Spleen (tissue), 7 donors: Measurements from ENCODE around the gene CCDC73.

Experiments
- POLR2A ChIP-seq, 3 donors: fragments of 450-650 bp; IDR thresholded peaks; one replicate each; pipeline ENCODE4 v1.5.1; 2017; ENCODE audit warnings: antibody characterized with exemption in 3 of 3, mild to moderate bottlenecking in 1 of 3
- POLR2AphosphoS5 ChIP-seq, 3 donors: sonication (generic); formaldehyde crosslinking; IDR thresholded peaks; one replicate each; pipeline ENCODE4 v1.5.1; 2017; ENCODE audit warnings: antibody characterized with exemption in 3 of 3
- TF ChIP-seq, protein P1 (sequence below), 11 experiments: fragments of 200-600 bp in 7 of 11; fragments of 450-650 bp in 4 of 11; sonication (generic) in 4 of 11; IDR thresholded peaks in 8 of 11; conservative IDR thresholded peaks in 3 of 11; 1 replicate in 7 of 11; 2 replicates in 4 of 11; pipeline versions ENCODE4 v1.4.0 to v1.8.0; 2016 to 2021; ENCODE audit warnings: antibody characterized with exemption in 11 of 11, inconsistent platforms in 4 of 11, mild to moderate bottlenecking in 1 of 11
- donor health status: DM: no; HTN: no; CAD: no; lungs with moderate emphysema.
- donor health status: DM: no; HTN: no; CAD: no.
- donor health status: DM: no; HTN: no; CAD: no.

DNA sequence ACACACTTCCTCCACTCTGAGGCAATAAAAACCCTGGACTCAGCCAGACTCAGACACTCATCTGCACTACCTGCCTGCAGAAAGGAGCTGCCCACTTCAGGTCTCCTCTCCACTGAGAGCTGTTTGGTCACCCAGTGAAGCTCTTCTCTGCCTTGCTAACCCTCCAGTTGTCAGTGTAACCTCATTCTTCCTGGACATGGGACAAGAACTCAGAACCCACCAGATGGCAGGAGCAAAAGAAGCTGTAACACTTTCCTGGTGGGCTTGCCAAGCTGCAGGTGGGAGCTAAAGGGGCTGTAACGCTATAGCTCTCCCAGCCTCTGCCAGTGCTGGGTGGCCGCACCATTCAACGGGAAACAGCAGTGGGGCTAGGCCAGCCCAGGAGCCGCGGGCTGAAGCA lies 89.7 kb downstream of the CCDC73 start:
- TF ChIP-seq, protein P1, sequence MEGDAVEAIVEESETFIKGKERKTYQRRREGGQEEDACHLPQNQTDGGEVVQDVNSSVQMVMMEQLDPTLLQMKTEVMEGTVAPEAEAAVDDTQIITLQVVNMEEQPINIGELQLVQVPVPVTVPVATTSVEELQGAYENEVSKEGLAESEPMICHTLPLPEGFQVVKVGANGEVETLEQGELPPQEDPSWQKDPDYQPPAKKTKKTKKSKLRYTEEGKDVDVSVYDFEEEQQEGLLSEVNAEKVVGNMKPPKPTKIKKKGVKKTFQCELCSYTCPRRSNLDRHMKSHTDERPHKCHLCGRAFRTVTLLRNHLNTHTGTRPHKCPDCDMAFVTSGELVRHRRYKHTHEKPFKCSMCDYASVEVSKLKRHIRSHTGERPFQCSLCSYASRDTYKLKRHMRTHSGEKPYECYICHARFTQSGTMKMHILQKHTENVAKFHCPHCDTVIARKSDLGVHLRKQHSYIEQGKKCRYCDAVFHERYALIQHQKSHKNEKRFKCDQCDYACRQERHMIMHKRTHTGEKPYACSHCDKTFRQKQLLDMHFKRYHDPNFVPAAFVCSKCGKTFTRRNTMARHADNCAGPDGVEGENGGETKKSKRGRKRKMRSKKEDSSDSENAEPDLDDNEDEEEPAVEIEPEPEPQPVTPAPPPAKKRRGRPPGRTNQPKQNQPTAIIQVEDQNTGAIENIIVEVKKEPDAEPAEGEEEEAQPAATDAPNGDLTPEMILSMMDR (IDR thresholded peaks at IDR 0.05 in 8 of 11, conservative IDR thresholded peaks at IDR 0.05 in 3 of 11): no peak
- TF ChIP-seq POLR2A (IDR thresholded peaks at IDR 0.05): no peak
- TF ChIP-seq POLR2AphosphoS5 (IDR thresholded peaks at IDR 0.05): no peak
